NCI-H510A treated with DMSO at 0.1 percent for 48 hours (cell line): ENCODE results near the gene STK32B.

Experiments
- DNase-seq: peaks from one replicate; lab custom pipeline; 2025; lab: John Stamatoyannopoulos, UW

Gene STK32B

DNA sequence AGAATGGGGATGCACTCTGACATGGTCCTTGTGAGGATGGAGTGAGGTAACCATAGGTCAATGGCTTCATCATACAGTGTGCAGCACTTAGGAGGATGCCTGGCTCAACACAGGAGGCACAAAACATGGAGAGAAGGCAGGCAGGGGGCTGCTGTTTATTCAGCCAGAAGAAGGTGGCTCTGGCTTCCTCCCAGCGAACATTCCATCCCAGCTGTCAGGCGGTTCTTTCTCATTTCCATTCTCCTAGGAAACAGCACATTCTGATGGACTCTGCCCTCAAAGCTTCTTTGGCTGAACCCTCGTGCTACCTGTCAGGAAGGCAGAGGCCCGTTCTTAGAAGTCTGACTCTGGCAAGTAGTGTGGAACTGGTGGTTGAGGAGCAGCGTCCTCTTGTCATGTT, 18.6 kb downstream of the STK32B start:
- DNase-seq = no peak

DNA sequence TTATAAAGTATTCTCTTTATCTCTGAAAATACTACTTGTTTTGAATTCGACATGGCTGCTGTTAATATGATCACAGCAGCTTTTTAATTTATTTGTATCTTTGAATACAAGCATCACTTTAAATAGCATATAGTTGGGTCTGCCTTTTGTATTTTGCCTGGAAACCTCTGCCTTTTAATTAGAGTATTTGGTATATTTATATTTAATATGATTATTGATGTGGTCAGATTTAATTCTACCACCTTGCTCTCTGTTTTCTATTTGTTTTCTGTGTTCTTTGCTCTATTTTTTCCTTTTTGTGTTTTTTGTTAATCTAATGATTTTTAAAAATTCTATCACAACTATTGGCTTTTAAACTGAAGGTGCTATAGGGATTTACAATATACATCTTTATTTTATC, 21.7 kb downstream of the STK32B start:
- no peak for DNase-seq

GRCh38 chr4:5078009-5078408, 26.7 kb downstream of the STK32B start:
- DNase-seq = no peak

DNA sequence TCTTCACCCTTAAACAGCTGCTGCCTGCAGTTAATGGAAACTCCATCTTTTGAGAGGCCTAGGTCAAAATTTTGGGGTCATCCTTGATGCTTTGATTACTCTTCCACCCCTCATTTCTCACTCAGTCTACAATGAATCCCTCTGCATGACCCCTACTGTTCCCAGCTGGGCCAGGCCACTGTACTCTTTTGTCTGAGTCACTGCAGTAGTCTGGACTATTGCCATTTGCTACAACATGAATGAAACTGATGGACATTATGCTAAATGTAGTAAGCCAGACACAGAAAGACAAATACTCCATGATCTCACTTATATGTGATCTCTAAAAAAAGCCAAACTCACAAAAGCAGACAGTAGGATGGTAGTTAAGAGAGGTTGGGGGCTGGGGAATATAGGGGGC, 28.3 kb downstream of the STK32B start:
- DNase-seq = no peak

DNA sequence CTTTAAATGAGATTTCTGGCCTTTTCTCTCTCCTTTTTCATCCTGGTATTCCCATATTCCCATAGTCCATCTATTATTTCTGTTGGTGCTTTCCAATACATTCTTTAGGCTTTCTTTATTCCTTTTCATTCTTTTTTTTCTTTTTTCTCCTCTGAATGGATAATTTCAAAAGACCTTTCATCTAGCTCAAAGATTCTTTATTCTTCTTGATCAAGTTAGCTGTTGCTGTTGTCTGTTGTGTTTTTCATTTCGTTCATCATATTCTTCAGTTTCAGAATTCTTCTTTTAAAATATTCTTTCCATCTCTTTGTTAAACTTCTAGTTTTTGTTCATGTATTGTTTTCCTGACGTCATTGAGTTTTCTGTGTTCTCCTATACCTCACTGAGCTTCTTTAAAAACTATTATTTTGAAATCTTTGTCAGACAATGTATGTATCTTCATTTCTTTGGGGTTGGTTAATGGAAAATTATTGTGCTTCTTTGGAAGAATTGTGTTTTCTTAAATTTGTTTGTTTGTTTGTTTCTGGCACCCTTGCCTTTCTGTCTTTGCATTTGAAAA, 30.2 kb downstream of the STK32B start:
- no peak for DNase-seq

DNA sequence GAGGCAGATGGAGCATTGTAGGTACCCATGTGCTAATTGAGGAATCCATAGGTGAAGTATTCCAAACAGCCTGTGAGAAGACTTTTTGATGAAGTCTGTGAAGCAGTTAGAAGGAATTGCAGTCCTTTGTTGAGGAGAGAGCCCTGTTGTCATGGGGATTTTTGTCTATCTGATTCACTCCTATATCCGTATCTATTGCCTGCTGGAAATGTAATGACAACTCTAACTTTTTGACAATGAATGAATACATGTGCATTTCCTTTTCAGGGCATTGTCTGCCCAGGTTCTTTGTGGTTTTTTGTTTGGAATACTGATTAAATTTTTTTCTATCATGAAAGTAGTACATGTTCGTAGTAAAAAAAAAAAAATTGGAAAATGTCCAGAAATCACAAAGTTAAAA, 31.1 kb downstream of the STK32B start:
- DNase-seq = no peak

GRCh38 chr4:5084911-5085475, 33.7 kb downstream of the STK32B start:
- DNase-seq = no peak

DNA sequence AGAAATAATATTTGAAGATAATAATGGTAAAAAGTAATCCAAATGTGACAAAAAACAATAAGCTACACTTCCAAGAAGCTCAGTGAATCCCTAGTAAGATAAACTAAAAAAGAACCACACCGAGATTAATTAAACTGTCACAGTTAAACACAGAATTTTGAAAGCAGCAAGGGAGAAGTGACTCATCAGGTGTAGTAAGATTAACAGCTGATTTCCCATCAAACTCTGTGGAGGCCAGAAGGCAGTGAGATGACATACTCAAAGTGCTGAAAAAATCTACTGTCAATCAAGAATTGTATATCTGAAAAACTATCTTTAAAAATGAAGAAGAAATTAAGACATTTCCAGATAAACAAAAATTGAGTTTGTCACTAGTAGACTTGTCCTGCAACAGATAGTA, 35.3 kb downstream of the STK32B start:
- DNase-seq = no peak

GRCh38 chr4:5096261-5096660, 45.0 kb downstream of the STK32B start:
- DNase-seq = no peak

GRCh38 chr4:5098176-5098575, 46.9 kb downstream of the STK32B start:
- DNase-seq = no peak

DNA sequence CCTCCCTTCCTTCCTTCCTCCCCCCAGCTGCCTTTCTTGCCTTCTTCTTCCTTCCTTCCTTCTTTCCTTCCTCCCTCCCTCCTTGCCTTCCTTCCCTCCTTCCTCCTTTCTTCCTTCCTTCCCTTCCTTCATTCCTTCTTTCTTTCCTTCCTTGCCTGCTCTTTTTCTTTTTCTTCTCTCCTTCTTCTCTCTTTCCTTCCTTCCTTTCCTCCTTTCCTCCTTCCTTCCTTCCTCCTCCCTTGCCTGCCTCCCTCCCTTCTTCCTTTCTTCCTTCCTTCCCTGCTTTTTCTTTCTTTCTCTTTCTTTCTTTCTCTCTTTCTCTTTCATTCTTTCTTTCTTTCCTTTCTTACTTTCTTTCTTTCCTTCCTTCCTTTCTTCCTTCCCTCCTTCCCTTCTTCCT, 49.1 kb downstream of the STK32B start:
- DNase-seq = no peak

GRCh38 chr4:5100986-5101385, 49.7 kb downstream of the STK32B start:
- DNase-seq = no peak

- no peak for DNase-seq
Measured at GRCh38 chr4:5101571-5101970, 50.3 kb downstream of the STK32B start.

DNA sequence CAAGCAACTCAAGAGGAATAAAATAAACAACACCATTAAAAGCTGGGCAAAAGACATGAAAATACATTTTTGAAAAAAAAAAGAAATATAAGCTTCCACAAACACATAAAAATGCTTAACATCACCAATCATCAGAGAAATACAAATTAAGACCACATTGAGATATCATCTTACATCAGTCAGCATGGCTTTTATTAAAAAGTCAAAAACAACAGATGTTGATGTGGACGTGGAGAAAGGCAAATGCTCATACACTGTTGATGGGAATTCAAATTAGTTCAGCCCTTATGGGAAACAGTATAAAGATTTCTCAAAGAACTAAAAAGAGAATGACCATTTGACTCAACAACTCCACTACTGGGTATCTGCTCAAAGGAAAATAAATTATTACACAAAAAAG, 59.6 kb downstream of the STK32B start:
- DNase-seq = no peak

DNA sequence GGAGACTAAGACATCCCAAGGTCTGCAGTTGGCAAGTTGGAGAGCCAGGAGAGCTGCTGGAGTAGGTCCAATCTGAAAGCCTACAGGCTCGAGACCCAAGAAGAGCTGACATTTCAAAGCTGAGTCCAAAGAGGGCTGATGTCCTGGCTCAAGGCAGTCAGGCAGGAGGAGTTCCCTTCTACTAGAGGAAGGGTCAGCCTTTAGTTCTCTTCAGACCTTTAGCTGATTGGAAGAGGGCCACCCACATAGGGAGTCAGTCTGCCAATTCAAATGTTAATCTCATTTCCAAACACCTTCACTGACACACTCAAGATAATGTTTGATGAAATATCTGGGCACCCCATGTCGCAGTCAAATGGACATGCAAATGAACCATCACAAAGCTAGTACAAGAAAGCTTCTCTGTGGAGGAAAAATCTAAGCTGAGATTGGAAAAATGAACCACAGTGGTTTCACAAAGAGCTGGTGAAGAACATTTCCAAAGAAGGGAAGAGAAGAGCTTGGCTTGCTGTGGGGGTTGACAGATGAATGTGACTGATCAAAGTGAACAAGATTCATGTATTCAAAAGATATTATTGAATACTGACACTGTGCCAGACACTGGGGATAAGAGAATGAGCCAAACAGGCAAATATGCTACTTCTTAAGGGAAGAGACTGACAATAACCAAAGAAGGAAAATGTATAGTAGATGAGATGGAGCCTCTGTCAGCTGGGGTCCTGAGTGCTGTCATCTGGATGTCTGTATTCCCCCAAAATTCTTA, 61.2 kb downstream of the STK32B start:
- no peak for DNase-seq

DNA sequence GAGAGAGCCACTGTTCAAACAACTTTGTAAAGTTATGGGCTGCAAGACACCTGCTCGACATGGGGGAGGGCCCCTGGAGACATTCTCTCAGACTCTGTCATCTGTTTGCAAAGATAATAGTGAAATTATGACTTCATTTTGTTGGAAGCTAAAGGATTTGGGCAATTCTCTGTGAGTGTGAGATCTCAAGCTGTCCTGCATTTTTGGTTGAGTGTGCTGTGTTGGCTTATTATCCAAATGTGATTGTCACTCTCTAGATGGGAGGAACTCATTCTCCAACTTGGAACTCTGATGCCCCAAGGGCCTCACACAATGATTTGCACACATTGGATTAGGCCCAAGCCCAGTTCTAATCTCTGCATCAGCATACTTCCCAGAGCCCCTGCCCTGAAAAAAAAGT, 63.7 kb downstream of the STK32B start:
- DNase-seq = no peak

DNA sequence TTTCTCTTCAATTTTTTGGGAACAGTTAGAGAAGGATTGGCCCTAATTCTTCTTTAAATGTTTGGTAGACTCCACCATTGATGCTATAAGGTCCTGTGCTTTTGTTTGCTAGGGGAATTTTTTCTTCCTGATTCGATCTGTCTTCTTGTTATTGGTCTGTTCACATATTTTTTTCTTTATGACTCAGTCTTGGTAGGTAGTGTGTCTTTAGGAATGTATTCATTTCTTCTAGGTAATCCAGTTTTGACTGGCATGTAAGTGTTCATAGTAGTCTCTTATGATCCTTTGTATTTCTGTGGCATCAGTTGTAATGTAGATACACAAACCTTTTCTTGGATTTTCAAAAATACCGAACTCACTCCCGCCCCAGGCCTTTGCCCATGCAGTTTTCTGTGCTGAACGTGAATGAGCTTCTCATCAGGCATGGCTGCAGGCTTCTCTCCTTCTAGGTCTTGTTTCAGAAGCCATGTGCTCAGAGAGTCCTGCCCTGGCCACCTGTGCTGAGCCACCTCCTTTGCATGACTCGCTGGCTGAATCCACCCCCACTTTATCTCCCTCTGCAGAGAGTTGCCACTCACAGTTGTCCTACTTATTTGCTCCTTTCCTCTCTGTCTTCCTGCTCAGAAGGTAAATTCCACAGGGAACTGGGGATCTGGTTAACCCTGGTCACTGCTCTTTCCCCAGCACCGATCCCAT, 67.0 kb downstream of the STK32B start:
- no peak for DNase-seq

DNA sequence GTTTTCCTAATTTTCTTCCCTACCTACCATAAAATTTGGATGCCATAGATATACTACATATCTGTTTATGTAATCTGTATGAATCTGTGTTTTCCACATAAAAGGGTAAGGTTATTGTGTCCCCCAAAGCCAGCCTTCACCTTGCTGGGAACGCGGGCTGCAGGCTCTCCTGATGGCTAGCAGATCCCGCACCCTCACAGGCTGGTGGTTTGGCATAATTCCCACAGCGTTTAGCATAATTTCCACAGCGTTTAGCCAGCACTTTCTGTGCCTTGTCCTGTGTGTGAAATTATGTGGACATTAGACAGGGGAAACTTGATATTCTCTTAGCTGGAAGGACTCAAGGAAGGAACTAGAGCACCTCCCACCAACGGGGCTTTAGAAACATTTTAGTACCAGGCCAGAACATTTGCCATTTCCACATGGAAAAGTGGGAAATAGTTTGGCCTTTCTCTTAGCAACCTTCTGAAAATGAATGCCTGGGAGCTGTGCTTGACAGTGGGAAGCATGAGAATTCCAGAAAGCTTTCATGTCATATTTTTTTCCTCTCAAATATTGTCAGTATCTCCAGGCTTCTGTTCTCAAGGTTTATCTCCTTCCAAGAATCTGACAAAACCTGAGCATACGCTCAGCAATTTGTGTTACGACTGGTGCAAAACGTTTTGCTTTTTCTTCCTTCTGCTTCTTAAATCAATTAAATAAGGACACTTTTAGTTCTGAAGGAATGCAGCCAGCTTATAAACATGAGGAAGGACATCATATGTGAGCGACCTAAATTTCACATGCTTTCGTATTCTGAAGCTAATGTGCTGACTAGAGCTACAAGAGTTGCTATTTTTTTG, 67.9 kb downstream of the STK32B start:
- DNase-seq = no peak

DNA sequence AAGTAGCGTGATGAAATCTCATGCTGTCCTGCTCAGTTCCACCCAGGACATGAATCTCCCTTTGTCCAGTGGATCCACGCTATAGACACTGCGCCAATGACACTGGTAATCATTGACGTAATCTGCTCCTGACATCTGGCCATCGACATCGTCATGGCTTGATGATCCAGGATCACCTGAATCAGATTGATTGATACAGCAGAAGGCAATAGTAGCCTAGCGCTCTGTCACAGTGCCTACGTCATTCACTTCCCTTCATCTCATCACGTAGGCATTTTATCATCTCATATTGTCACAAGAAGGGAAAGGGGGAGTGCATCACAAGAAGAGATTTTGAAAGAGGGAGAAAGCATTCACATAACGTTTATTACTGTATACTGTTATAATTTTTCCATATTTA, 68.8 kb downstream of the STK32B start:
- DNase-seq = no peak

- no peak for DNase-seq
Measured at GRCh38 chr4:5120468-5120867, 69.2 kb downstream of the STK32B start.

GRCh38 chr4:5122114-5122513, 70.8 kb downstream of the STK32B start:
- DNase-seq = no peak

DNA sequence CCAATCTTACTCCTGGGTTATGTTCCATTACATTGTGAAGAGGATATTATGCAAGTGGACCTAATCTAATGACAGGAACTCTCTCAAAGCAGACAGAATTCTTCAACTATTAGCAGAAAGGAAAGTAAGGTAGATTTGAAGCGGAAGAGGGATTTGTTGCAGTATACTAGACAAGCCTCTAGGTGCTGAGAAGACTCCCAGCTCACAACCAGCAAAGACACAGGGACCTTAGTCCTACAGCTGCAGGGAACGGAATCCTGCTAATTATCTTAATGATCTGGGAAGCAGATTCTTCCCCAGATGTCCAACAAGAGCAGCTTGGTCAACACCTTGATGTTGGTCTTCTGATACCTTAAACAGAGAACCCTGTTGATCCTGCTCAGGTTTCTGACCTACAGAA, 73.6 kb downstream of the STK32B start:
- DNase-seq = no peak
